Transverse colon (tissue), 4 donors: ENCODE results near the gene MTA1. TPM values are rescaled to one million over a fixed set of nuclear protein-coding genes. Genes with fewer than 3 reads are reported as not detected.

ENCODE experiments used
- DNase-seq: peaks from one replicate; pipeline ENCODE4 v3.0.0-alpha.2; 2019
- H3K27ac ChIP-seq, 4 donors: fragments of 200-600 bp; sonication (generic); 2 replicates each; pipeline ENCODE4 v1.5.1; 2016 to 2018; ENCODE audit warnings: inconsistent platforms in 4 of 4
- H3K27me3 ChIP-seq: fragments of 200-600 bp; sonication (generic); 2 replicates; pipeline ENCODE4 v1.5.1; 2017; ENCODE audit warnings: inconsistent platforms
- H3K36me3 ChIP-seq, 4 donors: fragments of 200-600 bp; sonication (generic); 2 replicates each; pipeline ENCODE4 v1.5.1; 2017 to 2019; ENCODE audit warnings: inconsistent platforms in 4 of 4
- H3K4me1 ChIP-seq, 4 donors: fragments of 200-600 bp; sonication (generic); 2 replicates each; pipeline ENCODE4 v1.5.1; 2017 to 2020; ENCODE audit warnings: inconsistent platforms in 4 of 4
- H3K4me3 ChIP-seq, 4 donors: fragments of 200-600 bp; sonication (generic); 1 replicate in 1 of 4; 2 replicates in 3 of 4; pipeline versions ENCODE4 v1.5.1 to v1.6.1; 2017 to 2019; ENCODE audit warnings: inconsistent platforms in 4 of 4
- H3K9me3 ChIP-seq, 2 donors: fragments of 200-600 bp; sonication (generic); 2 replicates each; pipeline ENCODE4 v1.5.1; 2017 to 2019; ENCODE audit warnings: inconsistent platforms in 2 of 2
- CTCF ChIP-seq, 5 experiments: fragments of 200-600 bp in 3 of 5; fragments of 450-650 bp in 2 of 5; sonication (generic) in 3 of 5; IDR thresholded peaks; 1 replicate in 2 of 5; 2 replicates in 3 of 5; pipeline ENCODE4 v1.5.1; 2016 to 2017; ENCODE audit warnings: antibody characterized with exemption in 5 of 5, inconsistent platforms in 3 of 5, mild to moderate bottlenecking in 2 of 5, moderate library complexity in 1 of 5
- EP300 ChIP-seq: sonication (generic); formaldehyde crosslinking; IDR thresholded peaks from one replicate; pipeline ENCODE4 v1.6.1; 2017; ENCODE audit warnings: antibody characterized with exemption, low read depth
- POLR2A ChIP-seq: fragments of 450-650 bp; IDR thresholded peaks from one replicate; pipeline ENCODE4 v1.6.1; 2016; ENCODE audit warnings: antibody characterized with exemption, mild to moderate bottlenecking, moderate library complexity
- POLR2AphosphoS5 ChIP-seq, 3 donors: sonication (generic); formaldehyde crosslinking; IDR thresholded peaks; one replicate each; pipeline ENCODE4 v1.6.1; 2016; ENCODE audit warnings: antibody characterized with exemption in 3 of 3
- WGBS, 2 donors: methylation state at CpG; one replicate each; pipeline ENCODE4 v1.1.5; 2018; ENCODE audit warnings: low coverage in 1 of 2; 5-methylcytosine and 5-hydroxymethylcytosine counted together
- in situ Hi-C, 4 donors: fragments of 200-750 bp; cut with MboI; loops; one replicate each; pipeline versions ENCODE4 v1.15.0 to v1.15.1; 2017; ENCODE audit warnings: low sequenced_read_pairs in 3 of 4, low pct_ligation_motif_present in 1 of 4, low pct_unique_long_range_greater_than_20kb in 1 of 4
- intact Hi-C: fragments of 100-400 bp; cut with DNase I; formaldehyde crosslinking; loops from one replicate; pipeline ENCODE4 v1.15.1; 2023; ENCODE audit warnings: low total_unique reads
- total RNA-seq, 4 donors: library from RNA; depleted of rRNA; stranded (reverse); fragments of >200 nt; gene quantifications; one replicate each; pipeline ENCODE4 v1.1.0, GENCODE V29; 2016

MTA1 gene
- total RNA-seq, 4 donors from 2014 or later, result 79.4 to 293 (median 106) TPM

DNA sequence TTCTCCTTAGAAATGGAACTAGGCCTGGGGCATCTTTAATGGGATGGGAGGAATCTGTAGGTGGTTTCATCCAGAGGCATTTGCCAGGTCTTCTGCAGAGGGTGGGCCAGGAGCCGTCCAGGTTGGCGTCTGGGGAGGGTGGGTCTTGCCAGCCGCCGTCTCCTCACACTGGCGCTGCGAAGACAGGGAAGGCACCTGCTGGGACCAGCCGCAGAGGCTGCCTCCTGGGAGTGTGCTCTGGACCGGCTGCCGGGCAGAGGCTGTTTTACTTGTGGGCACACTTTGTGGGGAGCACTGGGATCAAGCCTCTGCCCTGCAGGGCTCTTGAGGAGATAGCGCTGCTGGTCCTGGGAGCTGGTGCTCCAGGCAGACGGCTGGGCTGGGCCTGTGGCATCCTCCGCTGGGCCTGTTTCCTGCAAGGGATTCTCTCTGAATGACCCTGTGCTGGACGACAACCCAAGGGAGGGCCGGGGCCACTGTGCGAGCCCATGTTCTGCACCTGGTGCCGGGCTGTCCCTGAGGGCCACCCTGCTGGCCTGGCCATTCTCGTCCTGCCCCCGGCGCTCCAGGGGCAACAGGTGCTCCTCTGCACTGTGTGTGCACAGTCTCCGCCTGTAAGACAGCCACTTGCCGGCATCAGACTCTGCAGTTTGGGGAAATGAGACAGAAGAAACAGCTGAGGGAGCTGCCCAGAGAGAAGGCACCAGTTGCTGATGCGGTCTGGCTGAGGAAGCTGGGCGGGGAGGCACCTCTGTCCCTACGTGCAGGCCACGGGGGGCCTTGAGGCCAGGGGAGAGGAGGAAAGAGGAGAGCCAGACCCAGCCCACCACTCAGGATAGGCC lies 31.3 kb upstream of the MTA1 start:
- no peak overlapping the region for H3K27ac ChIP-seq
- 83% methylated on average over 25 of the region's 25 CpGs; no CpG with 5 or more reads in 1 of the 2 donors for WGBS, 2 donors

DNA sequence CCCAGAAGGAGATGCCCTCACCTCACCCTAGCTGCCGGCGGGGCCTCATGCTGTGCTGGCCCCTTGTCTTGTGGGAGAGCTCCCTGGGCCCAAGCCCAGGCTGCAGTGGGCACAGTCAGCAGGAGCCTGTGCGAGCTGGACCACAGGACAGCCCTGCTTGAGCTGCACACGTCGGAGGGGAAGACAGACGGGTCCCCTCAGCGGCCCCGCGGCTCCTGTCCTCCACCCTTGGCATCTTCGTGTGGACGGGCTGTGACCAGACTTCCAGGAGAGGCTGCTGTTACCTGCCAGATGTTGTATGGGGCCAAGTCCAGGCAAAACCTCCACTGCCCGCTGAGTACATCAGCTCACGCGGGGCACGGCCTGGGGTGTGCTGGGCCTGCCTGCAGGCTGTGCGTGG lies 30.7 kb upstream of the MTA1 start:
- Histone ChIP-seq H3K4me3 (no peak overlapping the region), H3K36me3 (peaks cover 0 to 6% (median 0%) of the 10 kb centered on the region in 4 donors), H3K27me3 (no peaks in the 10 kb centered on the region), H3K4me1 (no peaks in the 10 kb centered on the region), H3K9me3 (no peaks in the 10 kb centered on the region), H3K27ac (peak overlapping the region in 1 of 4 donors; percentile 15)
- in situ Hi-C loops, result no loop called here
- TF ChIP-seq POLR2A, result no peak
- TF ChIP-seq CTCF (IDR thresholded peaks at IDR 0.05), result no peak
- no peak for TF ChIP-seq POLR2AphosphoS5 (IDR thresholded peaks at IDR 0.05)
- no peak for TF ChIP-seq EP300
- no peak for DNase-seq
- WGBS, 2 donors, result 81% methylated on average over 7 of the region's 16 CpGs; no CpG with 5 or more reads in 1 of the 2 donors
- intact Hi-C loops, result no loop called here

More for the DNA sequence above, 31.3 kb upstream of the MTA1 start:
- H3K4me1 ChIP-seq, result no peaks in the 10 kb centered on the region
- no peak for DNase-seq
- in situ Hi-C loops, result no loop called here
- H3K9me3 ChIP-seq, result no peaks in the 10 kb centered on the region
- peaks cover 0 to 8% (median 0%) of the 10 kb centered on the region in 4 donors for H3K36me3 ChIP-seq
- TF ChIP-seq CTCF (IDR thresholded peaks at IDR 0.05) (no peak), POLR2AphosphoS5 (IDR thresholded peaks at IDR 0.05) (no peak), POLR2A (no peak), EP300 (no peak)
- no peaks in the 10 kb centered on the region for H3K27me3 ChIP-seq
- no peak overlapping the region for H3K4me3 ChIP-seq
- intact Hi-C loops, result no loop called here

- H3K4me1 ChIP-seq, result no peaks in the 10 kb centered on the region
- TF ChIP-seq CTCF (IDR thresholded peaks at IDR 0.05) (no peak), POLR2A (no peak), POLR2AphosphoS5 (IDR thresholded peaks at IDR 0.05) (no peak), EP300 (no peak)
- H3K27ac ChIP-seq, result peak overlapping the region in 1 of 4 donors; percentile 15
- H3K9me3 ChIP-seq, result no peaks in the 10 kb centered on the region
- in situ Hi-C loops (no loop called here), intact Hi-C loops (no loop called here)
- WGBS, 2 donors, result 78% methylated on average over 12 of the region's 12 CpGs; no CpG with 5 or more reads in 1 of the 2 donors
- no peaks in the 10 kb centered on the region for H3K27me3 ChIP-seq
- no peak for DNase-seq
- H3K4me3 ChIP-seq, result no peak overlapping the region
- H3K36me3 ChIP-seq, result peaks cover 0 to under 1% (median 0%) of the 10 kb centered on the region in 4 donors
Observed at GRCh38 chr14:105389534-105389933, 30.1 kb upstream of the MTA1 start.

DNA sequence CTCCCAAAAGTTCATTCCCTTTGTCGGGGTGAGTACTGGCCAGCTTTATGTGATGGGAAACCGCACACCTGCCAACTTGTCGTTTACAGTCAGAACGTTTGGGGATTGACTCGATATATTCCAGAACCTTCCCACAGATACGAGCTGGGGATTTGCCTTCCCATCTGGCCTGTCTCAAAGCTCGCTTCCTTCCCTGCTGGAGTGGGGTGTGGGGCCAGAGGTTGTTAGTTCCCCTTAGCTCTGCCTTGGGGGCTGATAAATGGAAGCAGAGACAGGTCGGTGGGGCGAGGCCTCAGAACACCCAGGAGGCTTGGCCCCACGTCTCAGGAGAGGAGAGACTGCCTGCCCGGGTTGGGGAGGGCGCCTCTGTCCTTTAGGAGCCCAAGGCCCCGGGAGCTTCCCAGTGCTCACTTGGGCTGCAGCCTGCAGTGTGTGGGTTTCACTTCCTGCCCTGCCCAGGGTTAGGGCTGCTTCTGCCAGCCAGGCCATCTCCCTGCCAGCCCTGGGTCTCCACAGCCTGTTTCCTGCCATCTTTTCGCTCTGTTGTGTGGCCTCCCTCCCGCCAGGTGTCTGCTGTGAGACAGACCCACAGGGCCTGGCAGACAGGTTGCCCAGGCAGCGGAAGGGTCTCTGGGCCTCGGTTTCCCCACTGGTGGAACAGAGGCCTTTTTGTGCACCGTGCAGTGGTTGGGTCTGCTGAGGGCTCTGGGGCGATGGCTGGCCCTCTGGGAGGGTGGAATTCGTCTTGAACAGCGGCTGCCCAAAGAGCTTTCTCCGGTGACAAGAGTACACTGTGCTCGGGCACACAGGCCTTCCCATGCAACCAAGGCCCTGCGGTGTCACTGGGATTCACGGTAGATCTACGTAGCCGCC lies 29.4 kb upstream of the MTA1 start:
- H3K36me3 ChIP-seq, result no peaks in the 10 kb centered on the region
- 80% methylated on average over 27 of the region's 27 CpGs; no CpG with 5 or more reads in 1 of the 2 donors for WGBS, 2 donors
- intact Hi-C loops (no loop called here), in situ Hi-C loops (no loop called here)
- no peaks in the 10 kb centered on the region for H3K4me1 ChIP-seq
- no peaks in the 10 kb centered on the region for H3K9me3 ChIP-seq
- H3K27ac ChIP-seq, result peak overlapping the region in 1 of 4 donors; percentile 15
- DNase-seq, result no peak
- no peaks in the 10 kb centered on the region for H3K27me3 ChIP-seq
- no peak overlapping the region for H3K4me3 ChIP-seq
- TF ChIP-seq POLR2AphosphoS5 (IDR thresholded peaks at IDR 0.05) (no peak), POLR2A (no peak), EP300 (no peak), CTCF (IDR thresholded peaks at IDR 0.05) (no peak)
